MV-4-11 (cell line): Measurements from ENCODE around the gene TSHZ2.
"Not testable (repeated sequence)": the region's sequence is repeated elsewhere in the genome, so short reads cannot be mapped to it uniquely, and the experiment has no call there.

Experiments used
- DNase-seq: peaks from one replicate; lab custom pipeline; 2025; lab: John Stamatoyannopoulos, UW

TSHZ2 gene

GRCh38 chr20:53512076-53512475 lies 539.9 kb downstream of the TSHZ2 start:
- no peak for DNase-seq

- DNase-seq: no peak
Measured at GRCh38 chr20:53513168-53513488, 541.0 kb downstream of the TSHZ2 start.

DNA sequence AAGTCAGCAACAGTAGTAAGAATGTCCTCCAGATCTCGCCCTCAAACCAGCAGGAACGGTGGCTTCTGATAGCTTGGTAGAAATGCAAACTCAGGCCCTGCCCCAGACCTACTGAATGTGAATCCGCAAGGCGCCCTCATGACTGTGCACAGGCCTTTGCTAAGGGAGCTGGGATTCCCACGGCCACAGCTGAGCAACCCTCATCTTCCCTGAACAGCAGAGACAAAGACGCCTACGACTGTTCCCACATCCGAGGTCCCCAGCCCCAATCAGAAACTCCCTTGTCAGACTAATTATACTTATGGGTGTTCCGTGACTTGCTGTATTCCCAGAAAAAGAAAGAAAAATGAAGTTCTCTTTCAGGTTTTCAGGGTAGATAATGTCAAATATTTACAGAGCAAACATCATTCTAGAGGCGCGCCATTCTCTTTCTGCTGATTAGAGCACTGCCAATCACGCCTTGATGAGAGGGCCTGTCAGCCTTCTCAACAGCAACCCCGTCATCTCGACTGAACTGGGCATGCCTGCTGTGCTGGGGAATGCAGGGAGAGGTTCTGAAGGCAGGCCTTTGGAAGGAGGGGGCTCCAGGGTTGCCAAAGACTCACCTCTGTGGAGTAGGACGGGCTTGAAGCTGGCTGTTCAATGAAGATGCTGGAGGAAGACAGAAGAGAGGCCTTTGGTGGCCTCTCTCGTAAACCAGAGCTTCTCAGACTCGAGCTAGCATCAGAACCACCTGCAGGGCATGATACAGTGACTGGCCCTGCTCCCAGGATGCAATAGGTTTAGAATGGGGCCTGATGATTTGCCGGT lies 541.5 kb downstream of the TSHZ2 start:
- DNase-seq: no peak

DNA sequence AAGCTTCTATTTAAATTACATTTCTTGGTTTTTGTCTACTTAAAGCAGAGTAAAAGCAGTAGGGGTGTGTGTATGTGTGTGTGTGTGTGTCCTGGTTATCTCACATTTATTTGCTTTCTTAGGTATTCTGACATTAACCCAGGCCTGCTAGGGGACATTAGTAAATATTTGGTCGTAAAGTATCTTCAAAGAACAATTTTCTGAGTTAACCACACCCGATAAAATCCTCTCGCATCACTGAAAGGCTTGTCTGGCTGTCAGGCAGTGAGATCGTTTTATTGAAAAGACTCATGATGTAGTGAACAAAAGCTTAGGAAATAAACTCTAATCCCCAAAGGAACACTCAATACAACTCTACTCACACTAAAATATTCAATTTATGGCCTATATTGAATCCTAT lies 543.6 kb downstream of the TSHZ2 start:
- DNase-seq: no peak

DNA sequence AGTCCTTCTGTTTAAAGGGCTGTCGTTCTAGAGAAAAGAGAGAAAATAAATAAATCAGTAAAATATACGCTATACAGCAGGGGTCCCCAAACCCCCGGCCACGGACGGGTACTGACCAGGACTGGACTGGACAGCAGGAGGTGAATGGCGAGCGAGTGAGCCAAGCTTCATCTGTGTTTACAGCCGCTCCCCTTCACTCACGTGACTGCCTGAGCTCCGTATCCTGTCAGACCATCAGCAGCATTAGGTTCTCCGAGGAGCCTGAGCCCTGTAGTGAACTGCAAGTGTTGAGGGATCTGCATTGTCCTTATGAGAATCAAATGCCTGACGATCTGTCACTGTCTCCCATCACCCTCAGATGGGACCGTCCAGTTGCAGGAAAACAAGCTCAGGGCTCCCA lies 545.0 kb downstream of the TSHZ2 start:
- DNase-seq: no peak

DNA sequence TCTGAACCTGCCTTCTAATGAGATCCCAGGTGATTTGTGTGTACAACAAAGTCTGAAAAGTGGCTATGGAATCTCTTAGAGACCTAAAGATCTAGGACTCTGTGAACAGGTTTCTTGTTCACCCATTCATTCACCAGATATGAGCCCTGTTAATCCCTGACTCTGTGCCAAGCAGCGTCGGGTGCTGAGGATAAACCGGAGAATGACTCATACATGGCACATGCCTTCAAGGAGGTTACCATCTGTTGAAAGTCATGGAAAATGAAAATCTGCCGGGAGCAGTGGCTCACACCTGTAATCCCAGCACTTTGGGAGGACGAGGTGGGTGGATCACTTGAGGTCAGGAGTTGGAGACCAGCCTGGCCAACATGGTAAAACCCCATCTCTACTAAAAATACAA lies 549.3 kb downstream of the TSHZ2 start:
- not testable (repeated sequence) for DNase-seq

DNA sequence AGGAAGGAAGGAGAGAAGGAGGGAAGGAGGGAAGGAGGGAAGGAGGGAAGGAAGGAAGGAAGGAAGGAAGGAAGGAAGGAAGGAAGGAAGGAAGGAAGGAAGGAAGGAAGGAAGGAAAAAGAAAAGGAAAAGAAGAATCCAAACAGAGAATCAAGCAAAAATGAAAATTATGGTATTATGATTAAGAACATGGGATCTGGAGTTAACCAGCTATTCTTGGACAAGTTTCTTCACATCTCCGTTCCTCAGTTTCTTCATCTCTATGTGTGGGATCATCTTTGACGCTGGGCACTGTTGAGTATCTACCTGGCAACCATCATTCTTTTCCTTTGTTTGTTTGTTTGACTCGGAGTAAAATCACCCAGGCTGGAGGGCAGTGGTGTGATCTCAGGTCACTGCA lies 549.9 kb downstream of the TSHZ2 start:
- DNase-seq: no peak

DNA sequence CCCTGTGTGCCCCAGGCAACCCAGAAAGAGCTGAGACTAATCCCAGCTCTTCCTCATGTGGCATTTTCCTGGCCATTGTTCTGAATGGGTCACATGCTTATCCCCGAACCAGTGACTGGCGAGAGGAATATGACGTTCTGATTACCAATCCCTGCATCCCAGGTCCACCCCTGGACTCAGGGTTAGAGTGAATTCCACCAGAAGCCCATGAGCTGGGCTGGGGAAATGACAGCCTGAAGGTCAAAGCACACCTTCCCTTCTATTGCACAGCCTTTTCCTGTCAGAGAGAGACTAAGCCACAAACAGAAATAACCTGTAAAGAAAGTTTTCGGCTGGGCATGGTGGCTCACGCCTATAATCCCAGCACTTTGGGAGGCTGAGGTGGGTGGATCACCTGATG lies 550.5 kb downstream of the TSHZ2 start:
- DNase-seq: no peak

DNA sequence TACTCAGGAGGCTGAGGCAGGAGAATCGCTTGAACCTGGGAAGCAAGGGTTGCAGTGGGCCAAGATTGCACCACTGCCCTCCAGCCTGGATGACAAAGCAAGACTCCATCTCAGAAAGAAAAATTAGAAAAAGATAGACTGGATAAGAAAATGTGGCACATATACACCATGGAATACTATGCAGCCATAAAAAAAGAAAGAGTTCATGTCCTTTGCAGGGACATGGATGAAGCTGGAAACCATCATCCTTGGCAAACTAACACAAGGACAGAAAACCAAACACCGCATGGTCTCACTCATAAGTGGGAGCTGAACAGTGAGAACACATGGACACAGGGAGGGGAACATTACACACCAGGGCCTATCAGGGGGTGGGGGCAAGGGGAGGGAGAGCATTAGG lies 551.5 kb downstream of the TSHZ2 start:
- DNase-seq: not testable (repeated sequence)

- DNase-seq: no peak
Measured at GRCh38 chr20:53524589-53525312, 552.6 kb downstream of the TSHZ2 start.

DNA sequence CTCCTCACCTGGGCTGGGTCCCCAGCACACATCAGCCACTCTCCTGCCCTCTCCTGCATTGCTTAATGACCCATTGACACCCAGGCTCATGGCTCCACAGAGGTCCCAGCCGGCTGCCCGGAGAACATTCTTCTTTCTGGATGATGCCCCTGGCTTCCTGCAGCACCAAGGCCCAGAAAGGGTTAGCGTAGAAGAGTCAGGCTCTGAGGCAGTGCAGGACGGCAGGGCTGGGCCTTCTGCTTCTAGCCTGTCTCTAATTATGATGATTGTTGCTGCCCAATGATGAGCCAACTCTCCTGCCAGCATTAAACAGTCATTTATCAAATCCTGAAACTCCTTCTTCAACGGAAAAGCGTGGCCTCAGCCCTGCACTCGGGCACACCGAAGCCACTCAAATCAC lies 555.0 kb downstream of the TSHZ2 start:
- DNase-seq: no peak

DNA sequence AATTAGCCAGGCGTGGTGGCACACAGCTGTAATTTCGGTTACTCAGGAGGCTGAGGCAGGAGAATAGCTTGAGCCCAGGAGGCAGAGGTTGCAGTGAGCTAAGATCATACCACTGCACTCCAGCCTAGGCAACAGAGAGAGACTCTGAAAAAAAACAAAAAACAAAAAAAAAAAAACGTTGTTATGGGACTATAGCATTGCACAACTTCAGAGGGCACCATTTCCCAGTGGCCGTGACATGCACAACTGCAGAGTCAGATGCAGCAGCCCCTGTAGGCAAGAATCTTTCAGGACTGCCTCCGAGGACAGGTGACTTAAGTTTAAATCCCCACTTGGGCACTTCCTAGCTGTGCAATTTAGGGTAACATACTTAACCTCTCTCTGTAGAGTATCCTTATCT lies 557.5 kb downstream of the TSHZ2 start:
- DNase-seq: no peak

DNA sequence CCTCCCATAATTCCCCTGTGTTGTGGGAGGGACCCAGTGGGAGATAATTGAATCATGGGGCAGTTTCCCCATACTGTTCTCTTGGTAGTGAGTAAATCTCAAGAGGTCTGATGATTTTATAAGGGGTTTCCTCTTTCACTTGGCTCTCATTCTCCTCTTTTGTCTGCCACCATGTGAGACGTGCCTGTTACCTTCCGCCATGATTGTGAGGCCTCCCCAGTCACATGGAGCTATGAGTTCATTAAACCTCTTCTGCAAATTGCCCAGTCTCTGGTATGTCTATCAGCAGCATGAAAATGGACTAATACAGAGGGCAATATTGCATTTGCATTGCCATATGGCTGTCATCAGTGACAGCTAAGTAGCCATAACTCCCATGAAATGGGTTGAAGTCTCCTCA lies 558.3 kb downstream of the TSHZ2 start:
- DNase-seq: peak; percentile 4

DNA sequence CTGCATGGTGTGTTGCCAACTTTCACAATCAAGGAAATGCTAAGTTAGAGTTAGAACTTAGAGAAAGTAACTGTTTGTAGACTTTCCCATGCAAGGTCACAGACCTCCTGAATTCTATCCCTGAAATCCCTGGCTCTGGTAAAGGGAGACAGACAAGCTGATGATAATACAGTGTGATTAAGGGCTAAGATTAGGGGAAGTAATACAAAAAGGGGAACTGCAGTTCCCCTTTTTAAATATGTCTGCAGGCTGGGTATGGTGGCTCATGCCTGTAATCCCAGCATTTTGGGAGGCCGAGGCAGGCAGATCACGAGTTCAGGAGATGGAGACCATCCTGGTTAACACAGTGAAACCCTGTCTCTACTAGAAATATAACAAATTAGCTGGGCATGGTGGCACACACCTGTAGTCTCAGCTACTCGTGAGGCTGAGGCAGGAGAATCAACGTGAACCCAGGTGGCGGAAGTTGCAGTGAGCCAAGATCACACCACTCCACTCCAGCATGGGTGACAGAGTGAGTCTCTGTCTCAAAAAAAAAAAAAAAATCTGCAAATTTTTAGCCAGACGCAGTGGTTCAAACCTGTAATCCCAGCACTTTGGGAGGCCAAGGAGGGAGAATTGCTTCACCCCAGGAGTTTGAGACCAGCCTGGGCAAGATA lies 560.6 kb downstream of the TSHZ2 start:
- DNase-seq: peak; percentile 66

GRCh38 chr20:53533500-53533899 lies 561.3 kb downstream of the TSHZ2 start:
- no peak for DNase-seq

- no peak for DNase-seq
Measured at GRCh38 chr20:53534037-53534436, 561.9 kb downstream of the TSHZ2 start.

GRCh38 chr20:53535878-53536277 lies 563.7 kb downstream of the TSHZ2 start:
- DNase-seq: no peak

GRCh38 chr20:53536382-53536781 lies 564.2 kb downstream of the TSHZ2 start:
- not testable (repeated sequence) for DNase-seq

DNA sequence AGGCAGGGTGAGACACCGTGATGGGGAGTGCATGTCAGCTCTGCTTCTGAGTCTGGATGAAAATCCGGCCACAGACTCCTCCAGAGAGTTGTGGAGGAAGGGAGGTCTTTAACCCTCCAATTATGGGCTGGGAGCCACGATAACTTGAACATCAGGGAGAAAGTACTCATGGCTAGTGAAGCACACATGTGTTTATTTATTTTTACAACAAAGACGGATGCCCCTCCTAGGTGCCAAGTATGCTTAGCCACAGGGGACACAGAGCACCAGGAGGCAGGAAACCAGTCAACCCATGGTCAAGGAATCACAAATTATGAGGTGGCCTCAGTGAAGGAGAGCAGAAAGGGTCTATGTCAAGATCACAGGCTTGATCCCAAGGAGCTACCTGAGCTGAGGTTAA lies 567.4 kb downstream of the TSHZ2 start:
- no peak for DNase-seq
